GM19397 (cell line): Measurements from ENCODE around the gene RNF123.

ENCODE experiments used
- ATAC-seq: cut with Tn5 transposase; IDR thresholded peaks from one replicate; pipeline ENCODE4 v1.9.1; 2021; ENCODE audit warnings: mild to moderate bottlenecking, moderate library complexity; ENCODE audit not compliant: unreplicated experiment

Gene RNF123

DNA sequence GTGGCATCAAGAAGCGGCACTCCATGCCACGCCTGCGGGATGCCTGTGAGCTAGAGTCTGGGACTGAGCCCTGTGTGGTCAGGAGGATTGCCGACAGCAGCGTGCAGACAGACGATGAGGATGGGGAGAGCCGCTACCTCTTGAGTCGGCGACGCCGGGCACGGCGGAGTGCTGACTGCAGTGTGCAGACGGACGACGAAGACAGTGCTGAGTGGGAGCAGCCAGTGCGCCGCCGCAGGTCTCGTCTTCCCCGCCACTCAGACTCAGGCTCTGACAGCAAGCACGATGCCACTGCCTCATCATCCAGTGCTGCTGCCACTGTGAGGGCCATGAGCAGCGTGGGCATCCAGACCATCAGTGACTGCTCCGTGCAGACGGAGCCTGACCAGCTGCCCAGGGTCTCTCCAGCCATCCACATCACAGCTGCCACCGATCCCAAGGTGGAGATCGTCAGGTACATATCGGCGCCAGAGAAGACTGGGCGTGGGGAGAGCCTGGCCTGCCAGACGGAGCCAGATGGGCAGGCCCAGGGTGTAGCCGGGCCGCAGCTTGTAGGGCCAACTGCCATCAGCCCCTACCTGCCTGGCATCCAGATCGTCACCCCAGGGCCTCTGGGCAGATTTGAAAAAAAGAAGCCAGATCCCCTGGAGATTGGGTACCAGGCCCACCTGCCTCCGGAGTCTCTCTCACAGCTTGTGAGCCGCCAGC lies 32.0 kb upstream of the RNF123 start:
- ATAC-seq, result no peak

DNA sequence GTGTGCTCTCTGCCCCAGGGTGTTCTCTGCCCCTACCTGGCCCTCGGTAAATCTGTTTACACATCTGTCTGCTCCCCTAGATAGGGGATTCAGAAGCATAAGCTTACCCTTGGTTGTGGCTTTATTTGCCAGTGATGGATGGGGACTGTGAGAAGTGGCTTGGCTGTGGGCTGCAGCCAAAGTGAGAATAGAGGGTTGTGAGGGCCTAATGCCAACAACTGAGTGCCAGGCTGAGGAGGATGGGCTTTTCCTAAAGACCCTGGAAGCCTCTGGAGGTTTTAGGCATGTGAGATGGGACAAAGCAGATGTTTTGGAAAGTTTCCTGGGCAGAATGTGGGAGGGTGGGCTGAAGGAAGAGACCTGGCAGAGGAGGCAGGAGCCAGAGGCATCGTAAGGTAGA lies 30.6 kb upstream of the RNF123 start:
- ATAC-seq, result no peak

GRCh38 chr3:49659756-49660155 lies 29.6 kb upstream of the RNF123 start:
- ATAC-seq, result no peak

- no peak for ATAC-seq
Observed at GRCh38 chr3:49661281-49661680, 28.1 kb upstream of the RNF123 start.

GRCh38 chr3:49662021-49662420 lies 27.3 kb upstream of the RNF123 start:
- ATAC-seq, result no peak

DNA sequence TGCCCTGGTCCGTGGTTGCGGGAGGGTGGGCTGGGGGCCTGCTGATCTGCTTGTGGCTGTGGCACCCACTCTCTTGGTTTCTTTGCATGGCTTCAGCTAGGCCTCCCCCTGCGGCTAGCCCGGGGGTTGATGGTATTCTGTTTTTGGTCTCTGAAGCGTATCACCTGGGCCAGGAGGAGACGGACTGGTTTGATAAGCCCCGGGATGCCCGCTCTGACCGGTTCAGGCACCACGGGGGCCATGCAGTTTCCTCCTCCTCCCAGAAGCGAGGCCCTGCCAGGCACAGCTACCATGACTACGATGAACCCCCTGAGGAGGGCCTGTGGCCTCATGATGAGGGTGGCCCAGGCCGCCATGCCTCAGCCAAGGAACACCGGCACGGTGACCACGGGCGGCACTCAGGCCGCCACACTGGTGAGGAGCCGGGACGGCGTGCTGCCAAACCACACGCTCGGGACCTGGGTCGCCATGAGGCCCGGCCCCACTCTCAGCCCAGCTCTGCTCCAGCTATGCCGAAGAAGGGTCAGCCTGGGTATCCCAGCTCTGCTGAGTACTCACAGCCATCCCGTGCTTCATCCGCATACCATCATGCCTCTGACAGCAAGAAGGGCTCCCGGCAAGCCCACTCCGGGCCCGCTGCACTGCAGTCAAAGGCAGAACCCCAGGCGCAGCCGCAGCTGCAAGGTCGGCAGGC lies 26.5 kb upstream of the RNF123 start:
- no peak for ATAC-seq

DNA sequence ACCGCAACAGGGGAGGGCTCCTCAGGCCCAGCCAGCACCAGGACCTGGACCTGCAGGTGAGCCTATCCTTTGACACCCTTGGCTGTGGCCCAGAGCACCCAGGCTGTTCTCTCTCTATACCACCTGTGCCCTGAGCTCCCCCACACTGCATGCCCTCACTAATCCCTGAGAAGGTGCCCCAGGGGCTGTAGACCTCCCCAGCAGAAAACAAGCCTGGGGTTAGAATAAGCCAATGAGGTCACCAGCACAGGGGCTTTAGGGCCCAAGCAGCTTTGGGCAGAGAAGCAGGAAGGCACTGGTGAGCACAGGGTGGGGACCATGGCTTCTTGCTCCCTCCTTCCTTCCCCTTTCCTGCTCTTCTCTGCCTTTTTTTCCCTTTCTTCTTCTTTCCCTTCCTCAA lies 25.5 kb upstream of the RNF123 start:
- no peak for ATAC-seq

DNA sequence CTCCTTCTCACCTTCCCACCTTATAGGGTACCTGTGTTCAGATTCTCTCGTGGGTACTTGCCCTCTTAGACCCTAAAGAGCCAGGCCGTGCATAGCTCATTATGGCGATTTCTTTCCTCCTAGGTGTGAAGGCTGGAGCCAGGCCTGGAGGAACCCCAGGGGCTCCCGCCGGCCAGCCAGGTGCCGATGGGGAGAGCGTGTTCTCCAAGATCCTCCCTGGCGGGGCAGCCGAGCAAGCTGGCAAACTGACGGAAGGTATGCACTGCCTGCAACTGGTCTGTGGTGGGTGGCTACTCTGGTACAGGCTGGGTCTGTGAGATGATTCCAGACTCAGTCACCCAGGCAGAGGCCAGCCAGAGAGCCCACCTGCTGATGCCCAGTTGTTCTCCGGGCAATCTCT lies 25.1 kb upstream of the RNF123 start:
- ATAC-seq, result no peak

DNA sequence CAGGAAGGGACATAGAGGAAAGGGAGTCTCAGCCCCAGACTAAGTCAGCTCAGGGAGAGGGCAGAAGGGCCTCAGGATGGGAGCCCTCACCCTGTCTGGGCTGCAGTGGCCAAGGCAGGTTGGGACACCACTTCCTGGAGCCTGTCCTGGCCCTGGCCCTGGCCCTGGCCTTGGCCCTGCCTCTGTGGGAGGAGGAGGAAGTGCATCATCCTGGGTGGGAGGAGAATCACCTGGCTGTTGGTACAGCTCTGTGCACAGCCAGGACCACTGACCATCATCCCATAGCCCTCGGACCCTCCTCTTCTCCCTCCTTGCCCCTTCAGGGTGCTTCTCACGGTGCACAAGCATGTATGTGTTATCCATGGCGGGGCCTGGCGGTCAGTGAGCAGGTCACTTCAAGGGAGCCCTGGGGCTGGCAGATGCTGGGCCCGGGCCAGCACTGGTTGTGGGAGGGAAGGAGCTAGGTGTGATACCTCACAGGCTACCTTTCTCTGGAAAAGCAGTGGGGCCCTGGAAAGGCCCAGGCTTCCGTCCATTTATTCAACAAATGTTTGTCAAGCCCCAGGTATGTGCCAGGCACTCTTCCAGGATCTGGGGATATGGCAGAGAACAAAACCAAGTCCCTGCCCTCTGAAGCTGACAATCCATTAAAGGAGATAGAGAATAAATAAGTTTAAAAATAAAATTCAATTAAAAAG lies 23.4 kb upstream of the RNF123 start:
- ATAC-seq, result no peak

- ATAC-seq, result no peak
Observed at GRCh38 chr3:49666592-49666991, 22.8 kb upstream of the RNF123 start.

DNA sequence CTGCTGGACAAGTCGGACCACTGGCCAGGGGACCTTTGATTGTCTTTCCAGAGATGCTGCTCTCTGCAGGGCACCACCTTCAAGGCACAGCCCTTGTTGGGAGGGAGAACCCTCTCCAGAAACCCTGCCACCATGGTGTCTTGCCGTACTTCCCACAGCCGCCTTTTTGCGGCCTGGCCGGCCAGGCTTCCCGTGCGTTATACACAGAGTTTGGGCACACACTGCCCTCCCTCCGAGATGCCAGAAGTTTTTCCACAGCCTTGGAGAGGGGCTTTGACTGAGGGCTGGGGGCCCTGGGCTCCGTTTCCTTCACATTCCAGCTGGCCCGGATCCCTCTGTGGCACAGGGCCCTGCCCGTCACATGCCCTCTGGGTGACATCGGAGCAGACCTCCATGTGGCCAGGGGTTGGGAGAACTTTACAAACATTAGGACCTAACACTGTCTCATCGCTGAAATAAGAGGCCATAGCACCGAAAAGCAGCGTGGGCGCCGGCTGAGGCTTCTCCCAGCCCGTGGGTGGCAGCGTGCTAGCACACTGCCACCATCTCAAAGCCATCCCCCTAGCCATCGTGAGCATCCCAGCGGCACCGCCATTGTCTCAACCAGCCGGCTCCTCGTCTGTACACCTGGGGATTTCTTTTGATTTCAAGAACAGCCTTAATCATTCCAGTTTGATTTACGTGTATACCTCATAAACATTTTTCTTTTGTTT lies 21.5 kb upstream of the RNF123 start:
- ATAC-seq, result no peak

DNA sequence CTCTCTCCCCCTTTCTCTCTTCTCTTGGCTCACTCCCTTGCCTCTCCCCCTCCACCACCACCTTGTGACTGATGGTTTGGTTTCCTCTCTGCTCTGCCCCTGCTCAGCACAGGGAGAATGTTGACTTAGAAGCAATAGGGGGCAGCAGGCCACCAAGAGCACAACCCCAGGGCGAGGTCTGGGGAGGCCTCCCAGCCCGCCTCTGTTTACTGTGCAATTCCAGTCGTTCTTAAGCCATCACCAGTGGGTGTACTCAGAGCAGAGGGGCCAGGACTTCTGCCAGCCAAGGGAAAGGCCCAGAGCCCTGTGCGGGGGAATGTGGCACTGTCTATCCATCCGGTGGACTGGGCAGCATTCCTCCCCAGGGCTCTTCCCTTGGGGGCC lies 21.0 kb upstream of the RNF123 start:
- ATAC-seq, result no peak

DNA sequence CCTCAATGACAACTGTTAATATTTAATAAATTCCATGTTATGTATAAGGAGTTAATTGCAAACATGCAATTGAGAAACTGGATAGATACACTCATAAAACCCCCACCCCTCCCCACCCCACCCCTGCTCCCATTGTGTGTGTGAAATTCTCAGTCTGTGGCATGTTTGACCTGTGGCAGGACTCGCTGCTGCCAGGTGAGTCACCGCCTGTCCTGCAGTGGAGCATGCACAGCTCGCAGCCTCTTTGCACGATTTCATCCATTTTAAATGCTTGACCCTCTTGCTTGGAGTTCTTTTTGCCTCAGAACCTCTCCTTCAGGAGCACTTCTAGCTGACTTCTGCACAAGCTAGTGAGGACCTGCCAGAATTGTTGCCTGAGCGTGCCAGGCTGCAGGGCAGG lies 20.5 kb upstream of the RNF123 start:
- ATAC-seq, result no peak

- ATAC-seq, result no peak
Observed at GRCh38 chr3:49669352-49669751, 20.0 kb upstream of the RNF123 start.

GRCh38 chr3:49670940-49671290 lies 18.4 kb upstream of the RNF123 start:
- no peak for ATAC-seq

GRCh38 chr3:49671291-49672288 lies 17.8 kb upstream of the RNF123 start:
- no peak for ATAC-seq

GRCh38 chr3:49673121-49673714 lies 16.1 kb upstream of the RNF123 start:
- ATAC-seq, result no peak

DNA sequence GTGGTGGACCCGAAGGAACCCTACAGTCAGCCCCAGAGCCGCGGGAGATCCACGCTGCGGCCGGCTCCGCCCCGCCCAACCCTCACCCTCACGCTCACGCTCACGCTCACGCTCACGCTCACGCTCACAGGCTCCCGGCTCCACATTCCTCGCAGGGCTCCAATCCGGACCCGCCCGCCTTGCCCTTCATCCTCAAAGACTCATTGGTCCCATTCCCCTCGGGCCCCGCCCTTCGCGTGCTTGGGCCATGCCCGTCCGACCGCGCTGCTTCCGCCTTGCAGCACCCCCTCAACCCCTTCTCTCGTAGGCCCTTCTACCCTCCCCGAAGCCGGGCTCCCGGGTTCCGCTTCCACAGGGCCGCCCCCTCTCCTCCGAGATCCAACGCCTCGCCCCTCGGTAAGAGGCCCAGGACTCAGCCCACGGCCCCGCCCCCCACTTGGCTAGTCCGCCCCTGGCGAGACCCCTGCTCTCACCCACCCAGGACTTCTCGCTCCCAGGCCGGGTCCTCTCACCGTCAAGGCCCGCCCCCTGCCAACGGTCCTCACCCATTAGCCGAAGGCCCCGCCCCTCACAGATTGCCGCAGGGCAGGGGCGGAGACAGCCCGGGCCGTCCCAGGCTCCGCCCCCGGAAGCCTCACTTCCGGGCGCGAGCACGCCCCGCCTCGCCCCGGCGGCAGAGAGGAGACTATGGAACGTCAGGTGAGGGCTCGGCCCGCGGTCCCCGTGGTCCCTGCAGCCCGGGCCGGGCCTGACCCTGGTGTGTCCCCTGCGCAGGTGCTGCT lies 15.5 kb upstream of the RNF123 start, which contains the start of gene APEH:
TSS of gene APEH (plus strand) at position 637 of the 782 bp plus-strand sequence. CDS start at position 688, 51 bp downstream.
- peak; percentile 79 for ATAC-seq

- no peak for ATAC-seq
Observed at GRCh38 chr3:49674497-49674983, 14.8 kb upstream of the RNF123 start.
